GM23248 (cell line): ENCODE results near the gene ITGA8. TPM values are rescaled to one million over a fixed set of nuclear protein-coding genes. Genes with fewer than 3 reads are reported as not detected.
"Not testable (repeated sequence)": the region's sequence is repeated elsewhere in the genome, so short reads cannot be mapped to it uniquely, and the experiment has no call there.

ENCODE experiments used
- DNase-seq: peaks from one replicate; pipeline ENCODE4 v3.0.0-alpha.2; 2015
- H2AFZ ChIP-seq: fragments of 200-600 bp; sonication (generic); 2 replicates; pipeline ENCODE4 v1.6.1; 2016; ENCODE audit warnings: antibody characterized with exemption
- H3F3A ChIP-seq: fragments of 200-600 bp; sonication (generic); 2 replicates; pipeline ENCODE4 v1.6.1; 2016; ENCODE audit warnings: mild to moderate bottlenecking, antibody characterized with exemption, mixed run types; ENCODE audit not compliant: insufficient read depth
- H3K27ac ChIP-seq: fragments of 200-600 bp; sonication (generic); 2 replicates; pipeline ENCODE4 v1.5.1; 2016; ENCODE audit warnings: mild to moderate bottlenecking
- H3K27me3 ChIP-seq: fragments of 200-600 bp; sonication (generic); replicated peaks from 2 replicates; pipeline ENCODE4 v1.6.1; 2016; ENCODE audit warnings: mild to moderate bottlenecking; ENCODE audit not compliant: insufficient read depth
- H3K36me3 ChIP-seq: fragments of 200-600 bp; sonication (generic); 2 replicates; pipeline ENCODE4 v1.6.1; 2016; ENCODE audit warnings: low read depth, mild to moderate bottlenecking
- H3K4me1 ChIP-seq: fragments of 200-600 bp; sonication (generic); 2 replicates; pipeline ENCODE4 v1.6.1; 2016; ENCODE audit warnings: mild to moderate bottlenecking; ENCODE audit not compliant: insufficient read depth
- H3K4me2 ChIP-seq: fragments of 200-600 bp; sonication (generic); one replicate; pipeline ENCODE4 v1.6.1; 2016; ENCODE audit warnings: mild to moderate bottlenecking; ENCODE audit not compliant: unreplicated experiment
- H3K4me3 ChIP-seq: fragments of 200-600 bp; sonication (generic); 2 replicates; pipeline ENCODE4 v1.5.1; 2016; ENCODE audit warnings: mild to moderate bottlenecking
- H3K79me2 ChIP-seq: fragments of 200-600 bp; sonication (generic); 2 replicates; pipeline ENCODE4 v1.6.1; 2016; ENCODE audit warnings: mild to moderate bottlenecking; ENCODE audit not compliant: insufficient read depth
- H3K9ac ChIP-seq: fragments of 200-600 bp; sonication (generic); 2 replicates; pipeline ENCODE4 v1.6.1; 2016; ENCODE audit warnings: mild to moderate bottlenecking
- H3K9me2 ChIP-seq: fragments of 200-600 bp; sonication (generic); 2 replicates; pipeline ENCODE4 v1.6.1; 2016; ENCODE audit warnings: mixed run types, mild to moderate bottlenecking, moderate library complexity; ENCODE audit not compliant: insufficient read depth
- H3K9me3 ChIP-seq: fragments of 200-600 bp; sonication (generic); one replicate; pipeline ENCODE4 v1.6.1; 2017; ENCODE audit warnings: low read depth
- H4K20me1 ChIP-seq: fragments of 200-600 bp; sonication (generic); 2 replicates; pipeline ENCODE4 v1.6.0; 2016; ENCODE audit not compliant: insufficient read depth
- EZH2 ChIP-seq: fragments of 200-600 bp; sonication (generic); IDR thresholded peaks from 2 replicates; pipeline ENCODE4 v1.6.1; 2018; ENCODE audit warnings: antibody characterized with exemption, mild to moderate bottlenecking; ENCODE audit not compliant: insufficient read depth, poor library complexity, severe bottlenecking
- EZH2phosphoT487 ChIP-seq: fragments of 200-600 bp; sonication (generic); IDR thresholded peaks from 2 replicates; pipeline ENCODE4 v1.6.1; 2018; ENCODE audit warnings: antibody characterized with exemption, moderate library complexity, mild to moderate bottlenecking, low read depth; ENCODE audit not compliant: insufficient read depth
- WGBS, 2 experiments: methylation state at CpG; one replicate each; pipeline ENCODE4 v1.1.6; 2015 to 2017; ENCODE audit warnings: low lambda C conversion rate in 2 of 2, low coverage in 1 of 2; ENCODE audit errors: missing lambda C conversion rate in 2 of 2; 5-methylcytosine and 5-hydroxymethylcytosine counted together
- in situ Hi-C: fragments of 300-500 bp; cut with MboI; formaldehyde crosslinking; loops from 2 replicates; pipeline ENCODE4 v1.15.0; 2020
- polyA plus RNA-seq: library from polyadenylated mRNA; unstranded; fragments of >200 nt; fragmentation: Nextera tagmentation; extraction: Ambion mirVana; gene quantifications from 2 replicates; pipeline ENCODE4 v1.2.1, GENCODE V29; 2016
- total RNA-seq: library from RNA; depleted of rRNA; stranded (reverse); fragments of >200 nt; shearing (Covaris generic); gene quantifications from 2 replicates; pipeline ENCODE4 v1.2.3, GENCODE V29; 2014; rRNA removed

The ITGA8 gene
- total RNA-seq (0.32 TPM in 1 of 2 replicates, not detected in the other), polyA plus RNA-seq (0.23 TPM in 1 of 2 replicates, not detected in the other)

- Histone ChIP-seq H2AFZ (peak within 1 kb of the TSS; percentile 55; the same call in 1 of the 2 replicates), H3K27ac (no peak within 1 kb of the TSS), H3K27me3 (peaks cover 35% of the 10 kb centered on the region), H3K79me2 (no peaks in the 10 kb centered on the region), H3K9me3 (no peaks in the 10 kb centered on the region), H4K20me1 (no peaks in the 10 kb centered on the region), H3K36me3 (no peaks in the 10 kb centered on the region), H3K9ac (no peak within 1 kb of the TSS), H3F3A (no peaks in the 10 kb centered on the region), H3K4me3 (peak within 1 kb of the TSS; percentile 60), H3K4me1 (no peaks in the 10 kb centered on the region), H3K4me2 (peak within 1 kb of the TSS; percentile 68), H3K9me2 (no peaks in the 10 kb centered on the region)
- in situ Hi-C loops: loop anchor here (5.0 to 10.0 kb wide), 2 partner anchors 135 to 288 kb away; no protein-coding TSS in a partner anchor
- 14 to 18% methylated on average over 27 to 32 of the region's 33 CpGs for WGBS, 2 experiments
- peak; percentile 50 for DNase-seq
- TF ChIP-seq EZH2 (no peak), EZH2phosphoT487 (no peak)
Measured at GRCh38 chr10:15719899-15720634, at the start of gene ITGA8. TSS of gene ITGA8 (minus strand) at chr10:15719922. CDS start at chr10:15719771, 151 bp downstream.

GRCh38 chr10:15764892-15765454 lies 45.3 kb upstream of the ITGA8 start:
- no peaks in the 10 kb centered on the region for H3K9me3 ChIP-seq
- WGBS, 2 experiments: 86 to 90% methylated on average over 2 of the region's 2 CpGs
- no peak overlapping the region for H3K27ac ChIP-seq
- no peak overlapping the region for H3K9ac ChIP-seq
- no peak for DNase-seq
- H3K4me2 ChIP-seq: no peak overlapping the region
- H3F3A ChIP-seq: no peaks in the 10 kb centered on the region
- H3K4me1 ChIP-seq: no peaks in the 10 kb centered on the region
- in situ Hi-C loops: no loop called here
- no peaks in the 10 kb centered on the region for H3K27me3 ChIP-seq
- no peaks in the 10 kb centered on the region for H3K9me2 ChIP-seq
- no peaks in the 10 kb centered on the region for H3K79me2 ChIP-seq
- H4K20me1 ChIP-seq: no peaks in the 10 kb centered on the region
- H3K4me3 ChIP-seq: no peak overlapping the region
- TF ChIP-seq EZH2: no peak
- no peak for TF ChIP-seq EZH2phosphoT487
- H2AFZ ChIP-seq: no peak overlapping the region
- no peaks in the 10 kb centered on the region for H3K36me3 ChIP-seq

DNA sequence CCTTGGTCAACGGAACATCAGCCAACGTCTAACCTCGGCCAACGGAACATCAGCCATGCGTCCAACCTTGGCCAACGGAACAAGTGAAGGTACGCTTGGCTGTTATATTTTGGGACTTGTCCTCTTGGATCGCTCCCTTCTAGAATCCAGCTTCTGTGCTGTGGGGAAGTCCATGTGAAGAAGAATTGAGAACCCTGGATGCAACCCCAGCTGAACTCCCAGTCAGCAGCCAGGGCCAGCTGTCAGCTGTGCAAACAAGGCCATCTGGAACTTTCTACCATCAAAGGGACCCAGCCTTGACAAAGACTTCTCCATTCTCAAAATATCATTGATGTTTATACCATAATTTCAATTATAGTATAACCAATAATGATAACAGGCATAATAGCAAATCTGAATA lies 43.3 kb upstream of the ITGA8 start:
- no peaks in the 10 kb centered on the region for H3K27me3 ChIP-seq
- 93 to 99% methylated on average over 8 of the region's 8 CpGs for WGBS, 2 experiments
- H3K4me1 ChIP-seq: no peaks in the 10 kb centered on the region
- H3K36me3 ChIP-seq: no peaks in the 10 kb centered on the region
- no peaks in the 10 kb centered on the region for H3K9me2 ChIP-seq
- H3K27ac ChIP-seq: no peak overlapping the region
- no peaks in the 10 kb centered on the region for H3F3A ChIP-seq
- no peak overlapping the region for H3K4me3 ChIP-seq
- no peak overlapping the region for H3K4me2 ChIP-seq
- no peaks in the 10 kb centered on the region for H4K20me1 ChIP-seq
- H3K9ac ChIP-seq: no peak overlapping the region
- in situ Hi-C loops: no loop called here
- TF ChIP-seq EZH2phosphoT487 (no peak), EZH2 (no peak)
- no peaks in the 10 kb centered on the region for H3K79me2 ChIP-seq
- H3K9me3 ChIP-seq: no peaks in the 10 kb centered on the region
- DNase-seq: no peak
- H2AFZ ChIP-seq: no peak overlapping the region

DNA sequence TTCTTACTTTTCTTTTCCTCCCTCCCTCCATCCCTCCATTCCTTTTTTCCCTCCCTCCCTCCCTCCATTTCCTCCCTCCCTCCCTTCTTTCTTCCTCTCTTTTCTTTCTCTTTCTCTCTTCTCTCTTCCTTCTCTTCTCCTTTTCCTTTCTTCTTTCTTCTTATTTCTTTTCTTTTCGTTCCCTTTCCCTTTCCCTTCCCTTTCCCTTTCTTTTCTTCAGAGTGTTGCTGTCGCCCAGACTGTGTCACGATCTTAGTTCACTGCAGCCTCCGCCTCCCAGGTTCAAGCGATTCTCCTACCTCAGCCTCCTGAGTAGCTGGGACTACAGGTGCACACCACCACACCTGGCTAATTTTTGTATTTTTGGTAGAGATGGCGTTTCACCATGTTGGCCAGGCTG lies 42.5 kb upstream of the ITGA8 start:
- H3K4me2 ChIP-seq, H4K20me1 ChIP-seq, H3K4me3 ChIP-seq, H3K27ac ChIP-seq, H3K9me3 ChIP-seq, H3K36me3 ChIP-seq, H2AFZ ChIP-seq, H3K79me2 ChIP-seq, H3K9ac ChIP-seq, H3K27me3 ChIP-seq, DNase-seq, H3F3A ChIP-seq, H3K4me1 ChIP-seq, in situ Hi-C loops, H3K9me2 ChIP-seq: not testable (repeated sequence)
- 79% methylated on average over 6 of the region's 6 CpGs for WGBS, 2 experiments

GRCh38 chr10:15761224-15761623 lies 41.5 kb upstream of the ITGA8 start:
- H4K20me1 ChIP-seq, H3K9me3 ChIP-seq, in situ Hi-C loops, H3K27ac ChIP-seq, H3K9me2 ChIP-seq, H3K79me2 ChIP-seq, H3K9ac ChIP-seq, H3K27me3 ChIP-seq, H2AFZ ChIP-seq, H3K4me3 ChIP-seq, DNase-seq, H3F3A ChIP-seq, H3K36me3 ChIP-seq, H3K4me2 ChIP-seq, H3K4me1 ChIP-seq: not testable (repeated sequence)
- 90 to 94% methylated on average over 4 of the region's 4 CpGs for WGBS, 2 experiments
